C4-2B (cell line): ENCODE results near the gene HOXD12.

Experiments
- ZFX ChIP-seq: fragments of 450-650 bp; IDR thresholded peaks from 2 replicates; pipeline ENCODE4 v1.6.1; 2017
- TF ChIP-seq, protein P1 (sequence below): fragments of 450-650 bp; conservative IDR thresholded peaks from 2 replicates; pipeline ENCODE4 v1.5.1; 2017; ENCODE audit warnings: mild to moderate bottlenecking

DNA sequence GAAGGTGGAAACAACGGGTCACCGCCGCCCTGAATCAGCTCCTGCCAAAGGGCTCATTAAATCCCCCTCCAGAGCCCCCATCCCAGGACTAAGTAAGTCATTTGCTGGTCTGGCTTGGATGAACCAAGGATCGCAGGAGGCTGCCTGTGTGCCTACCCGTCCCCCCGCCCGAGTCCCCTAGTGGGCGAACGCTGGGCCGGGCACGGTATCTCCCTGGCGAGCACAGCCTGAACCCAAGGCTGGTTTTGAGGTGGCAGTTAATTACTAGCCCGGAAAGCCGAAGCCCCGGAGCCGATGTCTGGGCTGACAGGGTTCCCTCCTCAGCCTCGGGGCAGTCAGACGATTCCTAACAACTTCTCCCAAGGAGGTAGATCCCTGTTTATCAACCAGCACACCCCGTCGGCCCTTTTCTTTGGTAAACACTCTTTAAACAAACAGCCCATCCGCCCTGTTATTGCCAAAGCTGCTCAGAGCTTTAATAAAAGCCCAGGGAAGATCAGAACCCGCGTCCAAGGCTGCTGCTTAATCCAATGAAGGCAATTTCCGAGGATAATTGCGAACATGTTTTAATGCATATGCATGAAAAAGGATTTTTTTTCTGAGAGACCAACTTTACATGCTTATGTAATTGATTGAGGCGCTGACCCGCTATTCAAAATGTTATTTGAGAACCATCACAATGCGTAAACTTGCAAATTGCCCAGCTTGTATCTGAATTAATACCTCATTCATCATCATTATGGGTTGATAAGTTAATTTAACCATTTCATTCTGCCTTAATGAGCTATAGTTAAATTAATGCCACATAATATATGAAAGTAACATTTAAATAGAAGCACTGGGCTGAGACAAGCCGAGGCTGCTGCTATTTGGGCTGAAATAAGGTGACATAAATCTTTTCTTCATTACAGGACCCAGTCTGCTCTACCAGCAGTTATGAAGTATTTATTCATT is 26.4 kb upstream of the HOXD12 start:
- TF ChIP-seq, protein P1, sequence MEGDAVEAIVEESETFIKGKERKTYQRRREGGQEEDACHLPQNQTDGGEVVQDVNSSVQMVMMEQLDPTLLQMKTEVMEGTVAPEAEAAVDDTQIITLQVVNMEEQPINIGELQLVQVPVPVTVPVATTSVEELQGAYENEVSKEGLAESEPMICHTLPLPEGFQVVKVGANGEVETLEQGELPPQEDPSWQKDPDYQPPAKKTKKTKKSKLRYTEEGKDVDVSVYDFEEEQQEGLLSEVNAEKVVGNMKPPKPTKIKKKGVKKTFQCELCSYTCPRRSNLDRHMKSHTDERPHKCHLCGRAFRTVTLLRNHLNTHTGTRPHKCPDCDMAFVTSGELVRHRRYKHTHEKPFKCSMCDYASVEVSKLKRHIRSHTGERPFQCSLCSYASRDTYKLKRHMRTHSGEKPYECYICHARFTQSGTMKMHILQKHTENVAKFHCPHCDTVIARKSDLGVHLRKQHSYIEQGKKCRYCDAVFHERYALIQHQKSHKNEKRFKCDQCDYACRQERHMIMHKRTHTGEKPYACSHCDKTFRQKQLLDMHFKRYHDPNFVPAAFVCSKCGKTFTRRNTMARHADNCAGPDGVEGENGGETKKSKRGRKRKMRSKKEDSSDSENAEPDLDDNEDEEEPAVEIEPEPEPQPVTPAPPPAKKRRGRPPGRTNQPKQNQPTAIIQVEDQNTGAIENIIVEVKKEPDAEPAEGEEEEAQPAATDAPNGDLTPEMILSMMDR: no peak
- no peak for TF ChIP-seq ZFX
